WTC11 (cell line): ENCODE results near the gene PRELID3B. TPM values are rescaled to one million over a fixed set of nuclear protein-coding genes. Genes with fewer than 3 reads are reported as not detected.

ENCODE experiments used
- ATAC-seq: fragments of 200-7000 bp; cut with Tn5 transposase; 2 replicates; pipeline ENCODE4 v1.10.0; 2021; ENCODE audit warnings: mild to moderate bottlenecking, moderate library complexity
- CTCF ChIA-PET: fragments of 300-600 bp; sonication (Branson Sonifier 250); formaldehyde crosslinking; loops from one replicate; lab custom pipeline; 2021; ENCODE audit warnings: antibody characterized with exemption; lab: Charles Lee
- POLR2A ChIA-PET: fragments of 350-600 bp; sonication (Branson Sonifier 250); formaldehyde crosslinking; loops from one replicate; lab custom pipeline; 2021; ENCODE audit warnings: antibody characterized with exemption; lab: Charles Lee
- DNase-seq: peaks from one replicate; pipeline ENCODE4 v3.0.0; 2021; ENCODE audit warnings: low spot score
- H3K27ac Mint-ChIP-seq: 2 replicates; pipeline ENCODE4 v1.8.0; 2021; ENCODE audit warnings: mixed read lengths
- H3K27me3 Mint-ChIP-seq: 2 replicates; pipeline ENCODE4 v1.8.0; 2021; ENCODE audit warnings: low read depth, mild to moderate bottlenecking, moderate library complexity, mixed read lengths
- H3K36me3 Mint-ChIP-seq: 2 replicates; pipeline ENCODE4 v1.8.0; 2021; ENCODE audit warnings: mixed read lengths
- H3K4me1 Mint-ChIP-seq: 2 replicates; pipeline ENCODE4 v1.8.0; 2022; ENCODE audit warnings: mixed read lengths
- H3K4me3 Mint-ChIP-seq: 2 replicates; pipeline ENCODE4 v1.8.0; 2021; ENCODE audit warnings: mild to moderate bottlenecking, moderate library complexity, mixed read lengths
- H3K9me3 Mint-ChIP-seq: 2 replicates; pipeline ENCODE4 v1.8.0; 2021; ENCODE audit warnings: mixed read lengths
- ATF1 ChIP-seq: sonication (generic); formaldehyde crosslinking; IDR thresholded peaks from 2 replicates; pipeline ENCODE4 v1.8.1; 2023; ENCODE audit warnings: mild to moderate bottlenecking, moderate library complexity, missing genetic modification reagents
- ATF2 ChIP-seq: sonication (generic); formaldehyde crosslinking; IDR thresholded peaks from 2 replicates; pipeline ENCODE4 v1.8.1; 2022; ENCODE audit warnings: low read depth, missing genetic modification reagents, borderline replicate concordance
- CREM ChIP-seq: sonication (generic); formaldehyde crosslinking; IDR thresholded peaks from 2 replicates; pipeline ENCODE4 v1.8.1; 2022; ENCODE audit warnings: mild to moderate bottlenecking, missing genetic modification reagents, moderate library complexity
- FOXP1 ChIP-seq: sonication (generic); formaldehyde crosslinking; IDR thresholded peaks from 2 replicates; pipeline ENCODE4 v1.8.0; 2022; ENCODE audit warnings: missing genetic modification reagents, mild to moderate bottlenecking, moderate library complexity, borderline replicate concordance
- FOXP4 ChIP-seq: sonication (generic); formaldehyde crosslinking; IDR thresholded peaks from 2 replicates; pipeline ENCODE4 v1.8.0; 2022; ENCODE audit warnings: mild to moderate bottlenecking, missing genetic modification reagents
- IRF2 ChIP-seq: sonication (generic); formaldehyde crosslinking; IDR thresholded peaks from 2 replicates; pipeline ENCODE4 v1.8.0; 2022; ENCODE audit warnings: low read depth, missing genetic modification reagents, borderline replicate concordance
- MLX ChIP-seq: sonication (generic); formaldehyde crosslinking; IDR thresholded peaks from 2 replicates; pipeline ENCODE4 v1.8.1; 2023; ENCODE audit warnings: mild to moderate bottlenecking, missing genetic modification reagents, moderate library complexity
- NR2C2 ChIP-seq: sonication (generic); formaldehyde crosslinking; IDR thresholded peaks from 2 replicates; pipeline ENCODE4 v1.8.0; 2022; ENCODE audit warnings: mild to moderate bottlenecking, missing genetic modification reagents
- SMAD3 ChIP-seq: sonication (generic); formaldehyde crosslinking; IDR thresholded peaks from 2 replicates; pipeline ENCODE4 v1.8.0; 2022; ENCODE audit warnings: missing genetic modification reagents, mild to moderate bottlenecking, borderline replicate concordance
- SMAD4 ChIP-seq: sonication (generic); formaldehyde crosslinking; IDR thresholded peaks from 2 replicates; pipeline ENCODE4 v1.8.0; 2022; ENCODE audit warnings: mild to moderate bottlenecking, missing genetic modification reagents
- SP1 ChIP-seq: sonication (generic); formaldehyde crosslinking; conservative IDR thresholded peaks from 2 replicates; pipeline ENCODE4 v1.8.1; 2022; ENCODE audit warnings: missing genetic modification reagents
- STAT6 ChIP-seq: sonication (generic); formaldehyde crosslinking; conservative IDR thresholded peaks from 2 replicates; pipeline ENCODE4 v1.8.1; 2023; ENCODE audit warnings: mild to moderate bottlenecking, low read depth, missing genetic modification reagents, moderate library complexity
- TEAD4 ChIP-seq: sonication (generic); formaldehyde crosslinking; IDR thresholded peaks from 2 replicates; pipeline ENCODE4 v1.8.0; 2022; ENCODE audit warnings: mild to moderate bottlenecking, missing genetic modification reagents
- USF2 ChIP-seq: sonication (generic); formaldehyde crosslinking; IDR thresholded peaks from 2 replicates; pipeline ENCODE4 v1.8.1; 2023; ENCODE audit warnings: mild to moderate bottlenecking, missing genetic modification reagents, moderate library complexity
- ZBTB21 ChIP-seq: sonication (generic); formaldehyde crosslinking; IDR thresholded peaks from 2 replicates; pipeline ENCODE4 v1.8.1; 2023; ENCODE audit warnings: mild to moderate bottlenecking, missing genetic modification reagents, borderline replicate concordance
- ZBTB43 ChIP-seq: sonication (generic); formaldehyde crosslinking; IDR thresholded peaks from 2 replicates; pipeline ENCODE4 v1.8.1; 2023; ENCODE audit warnings: mild to moderate bottlenecking, missing genetic modification reagents
- ZNF138 ChIP-seq: sonication (generic); formaldehyde crosslinking; conservative IDR thresholded peaks from 2 replicates; pipeline ENCODE4 v1.8.1; 2022; ENCODE audit warnings: mild to moderate bottlenecking, moderate library complexity, missing genetic modification reagents
- ZNF232 ChIP-seq: sonication (generic); formaldehyde crosslinking; IDR thresholded peaks from 2 replicates; pipeline ENCODE4 v1.8.0; 2022; ENCODE audit warnings: mild to moderate bottlenecking, missing genetic modification reagents
- ZNF263 ChIP-seq: sonication (generic); formaldehyde crosslinking; IDR thresholded peaks from 2 replicates; pipeline ENCODE4 v1.8.1; 2022; ENCODE audit warnings: low read depth, mild to moderate bottlenecking, moderate library complexity, missing genetic modification reagents
- ZNF317 ChIP-seq: sonication (generic); formaldehyde crosslinking; IDR thresholded peaks from 2 replicates; pipeline ENCODE4 v1.8.1; 2023; ENCODE audit warnings: low read depth, mild to moderate bottlenecking, moderate library complexity, missing genetic modification reagents, borderline replicate concordance
- ZNF423 ChIP-seq: fragments of 250-450 bp; sonication (Bioruptor Pico); IDR thresholded peaks from 2 replicates; pipeline ENCODE4 v2.1.2; 2022; ENCODE audit warnings: mild to moderate bottlenecking, moderate library complexity
- ZSCAN18 ChIP-seq: fragments of 250-450 bp; sonication (Bioruptor Pico); IDR thresholded peaks from 2 replicates; pipeline ENCODE4 v2.1.2; 2022; ENCODE audit warnings: mild to moderate bottlenecking, moderate library complexity
- total RNA-seq: library from RNA; stranded (reverse); gene quantifications from 3 replicates; pipeline ENCODE4 v1.2.3, GENCODE V29; 2021

Gene PRELID3B
- total RNA-seq, 1 experiment from 2014 or later = 46.9 TPM

- TF ChIP-seq ZNF138 (CRISPR knock-in tag) (no peak), CREM (no peak), ZNF317 (CRISPR knock-in tag) (no peak), ZNF263 (CRISPR knock-in tag) (no peak)
These were observed 49.0 kb downstream of the PRELID3B start (continued) for GRCh38 chr20:58993332-58994248.

- POLR2A ChIA-PET = interaction anchor here (0.9 to 1.0 kb wide), 2 partner anchors 10 to 70 kb away, joined by 3 to 4 read pairs; no protein-coding TSS in a partner anchor
- no peak overlapping the region for H3K4me3 Mint-ChIP-seq
- peaks cover 81% of the 10 kb centered on the region for H3K36me3 Mint-ChIP-seq
- TF ChIP-seq ZSCAN18 (CRISPR knock-in tag) (no peak), SMAD4 (no peak)
- H3K9me3 Mint-ChIP-seq = no peaks in the 10 kb centered on the region
- CTCF ChIA-PET = interaction anchor here (0.6 kb wide), 1 partner anchor 117 kb away, joined by 3 read pairs; no protein-coding TSS in a partner anchor
- no peak for ATAC-seq
- no peak overlapping the region for H3K27ac Mint-ChIP-seq
- H3K4me1 Mint-ChIP-seq = no peaks in the 10 kb centered on the region
- no peak for DNase-seq
- H3K27me3 Mint-ChIP-seq = no peaks in the 10 kb centered on the region
These were observed 49.7 kb downstream of the PRELID3B start for GRCh38 chr20:58992911-58993310.

- no peak for ATAC-seq
- ChIA-PET POLR2A (no interaction called here), CTCF (no interaction called here)
- Mint-ChIP-seq H3K9me3 (no peaks in the 10 kb centered on the region), H3K4me1 (no peaks in the 10 kb centered on the region), H3K36me3 (peaks cover 87% of the 10 kb centered on the region), H3K4me3 (no peak overlapping the region), H3K27ac (no peak overlapping the region), H3K27me3 (no peaks in the 10 kb centered on the region)
- DNase-seq = no peak
- TF ChIP-seq STAT6 (CRISPR knock-in tag) (no peak), ZBTB43 (CRISPR knock-in tag) (no peak), SMAD3 (CRISPR knock-in tag) (no peak), USF2 (CRISPR knock-in tag) (no peak), ZBTB21 (CRISPR knock-in tag) (no peak), ATF2 (no peak), SP1 (CRISPR knock-in tag) (no peak), ATF1 (no peak), ZNF423 (CRISPR knock-in tag) (no peak), IRF2 (CRISPR knock-in tag) (no peak), FOXP1 (CRISPR knock-in tag) (no peak), MLX (CRISPR knock-in tag) (no peak), TEAD4 (CRISPR knock-in tag) (no peak), FOXP4 (CRISPR knock-in tag) (no peak), NR2C2 (CRISPR knock-in tag) (no peak), ZNF317 (CRISPR knock-in tag) (no peak), ZNF232 (CRISPR knock-in tag) (no peak)
These were observed 50.9 kb downstream of the PRELID3B start for GRCh38 chr20:58991715-58992114.
